Endothelial cell (in vitro differentiated cells): Measurements from ENCODE around the gene NCAM2. TPM values are rescaled to one million over a fixed set of nuclear protein-coding genes. Genes with fewer than 3 reads are reported as not detected.

ENCODE experiments used
- DNase-seq: peaks from one replicate; pipeline ENCODE4 v3.0.0; 2021; ENCODE audit warnings: low spot score
- H3K27ac Mint-ChIP-seq: one replicate; pipeline ENCODE4 v1.8.0; 2021; ENCODE audit warnings: mixed read lengths, inconsistent platforms; ENCODE audit not compliant: unreplicated experiment
- H3K27me3 Mint-ChIP-seq: one replicate; pipeline ENCODE4 v1.8.0; 2021; ENCODE audit warnings: mild to moderate bottlenecking, moderate library complexity, mixed read lengths, inconsistent platforms; ENCODE audit not compliant: unreplicated experiment
- H3K36me3 Mint-ChIP-seq: one replicate; pipeline ENCODE4 v1.8.0; 2021; ENCODE audit warnings: mild to moderate bottlenecking, low read depth, mixed read lengths, inconsistent platforms; ENCODE audit not compliant: unreplicated experiment
- H3K4me1 Mint-ChIP-seq: one replicate; pipeline ENCODE4 v1.8.0; 2021; ENCODE audit warnings: mild to moderate bottlenecking, mixed read lengths, inconsistent platforms; ENCODE audit not compliant: unreplicated experiment
- H3K4me3 Mint-ChIP-seq: one replicate; pipeline ENCODE4 v1.8.0; 2021; ENCODE audit warnings: mild to moderate bottlenecking, mixed read lengths, inconsistent platforms; ENCODE audit not compliant: unreplicated experiment
- H3K9me3 Mint-ChIP-seq: one replicate; pipeline ENCODE4 v1.8.0; 2021; ENCODE audit warnings: mixed read lengths, inconsistent platforms; ENCODE audit not compliant: unreplicated experiment
- total RNA-seq: library from RNA; stranded (reverse); fragmentation: NEBNext Ultra II Directional; extraction: Animal tissue kit (Norgen Biotek cat#: 25700); gene quantifications from one replicate; pipeline ENCODE4 v1.2.1, GENCODE V29; 2021; ENCODE audit not compliant: unreplicated experiment
- TF ChIP-seq, protein P1 (sequence below): fragments of 200-600 bp; sonication (generic); IDR thresholded peaks from one replicate; pipeline ENCODE4 v1.5.0; 2021; ENCODE audit warnings: antibody characterized with exemption; ENCODE audit not compliant: unreplicated experiment

Gene NCAM2
- total RNA-seq, 1 donor from 2014 or later = 0.64 TPM

DNA sequence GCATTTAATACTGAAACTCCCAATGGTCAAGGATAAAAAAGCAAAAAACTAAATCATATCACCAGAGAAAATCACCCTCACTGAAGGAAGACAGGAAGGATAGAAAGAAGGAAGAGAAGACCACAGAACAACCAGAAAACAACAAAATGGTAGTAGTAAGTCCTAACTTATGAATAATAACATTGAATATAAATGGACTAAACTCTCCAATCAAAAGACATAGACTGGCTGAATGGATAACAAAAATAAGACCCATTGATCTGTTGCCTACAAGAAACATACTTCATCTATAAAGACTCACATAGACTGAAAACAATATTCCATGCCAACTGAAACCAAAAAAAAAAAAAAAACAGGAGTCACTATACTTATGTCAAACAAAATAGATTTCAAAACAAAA lies 347.7 kb downstream of the NCAM2 start:
- H3K4me1 Mint-ChIP-seq = no peaks in the 10 kb centered on the region
- H3K27me3 Mint-ChIP-seq = no peaks in the 10 kb centered on the region
- H3K27ac Mint-ChIP-seq = no peak overlapping the region
- H3K9me3 Mint-ChIP-seq = peaks cover 6% of the 10 kb centered on the region
- no peak overlapping the region for H3K4me3 Mint-ChIP-seq
- no peaks in the 10 kb centered on the region for H3K36me3 Mint-ChIP-seq
- DNase-seq = no peak
- TF ChIP-seq, protein P1, sequence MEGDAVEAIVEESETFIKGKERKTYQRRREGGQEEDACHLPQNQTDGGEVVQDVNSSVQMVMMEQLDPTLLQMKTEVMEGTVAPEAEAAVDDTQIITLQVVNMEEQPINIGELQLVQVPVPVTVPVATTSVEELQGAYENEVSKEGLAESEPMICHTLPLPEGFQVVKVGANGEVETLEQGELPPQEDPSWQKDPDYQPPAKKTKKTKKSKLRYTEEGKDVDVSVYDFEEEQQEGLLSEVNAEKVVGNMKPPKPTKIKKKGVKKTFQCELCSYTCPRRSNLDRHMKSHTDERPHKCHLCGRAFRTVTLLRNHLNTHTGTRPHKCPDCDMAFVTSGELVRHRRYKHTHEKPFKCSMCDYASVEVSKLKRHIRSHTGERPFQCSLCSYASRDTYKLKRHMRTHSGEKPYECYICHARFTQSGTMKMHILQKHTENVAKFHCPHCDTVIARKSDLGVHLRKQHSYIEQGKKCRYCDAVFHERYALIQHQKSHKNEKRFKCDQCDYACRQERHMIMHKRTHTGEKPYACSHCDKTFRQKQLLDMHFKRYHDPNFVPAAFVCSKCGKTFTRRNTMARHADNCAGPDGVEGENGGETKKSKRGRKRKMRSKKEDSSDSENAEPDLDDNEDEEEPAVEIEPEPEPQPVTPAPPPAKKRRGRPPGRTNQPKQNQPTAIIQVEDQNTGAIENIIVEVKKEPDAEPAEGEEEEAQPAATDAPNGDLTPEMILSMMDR = no peak

DNA sequence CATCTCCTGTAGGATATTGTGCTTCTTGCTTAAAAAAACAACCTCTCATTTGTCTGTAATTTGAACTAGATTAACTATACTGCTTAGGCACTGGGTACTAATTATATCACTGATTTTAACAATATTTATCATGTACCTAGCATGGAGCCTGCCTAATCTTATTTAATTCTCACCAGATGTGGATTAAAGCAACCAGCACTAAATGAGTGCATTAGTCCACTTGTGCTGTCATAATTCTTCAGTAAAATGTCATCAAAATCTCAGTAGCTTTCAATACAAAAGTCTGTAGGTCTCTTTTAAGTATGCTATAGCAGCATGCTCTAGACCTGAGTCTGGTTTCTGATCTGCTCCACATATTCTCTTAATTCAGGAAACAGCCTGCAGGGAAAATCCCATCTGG lies 368.1 kb downstream of the NCAM2 start:
- Mint-ChIP-seq H3K4me3 (no peak overlapping the region), H3K4me1 (no peaks in the 10 kb centered on the region), H3K36me3 (no peaks in the 10 kb centered on the region), H3K27me3 (no peaks in the 10 kb centered on the region), H3K27ac (no peak overlapping the region), H3K9me3 (no peaks in the 10 kb centered on the region)
- no peak for DNase-seq
- TF ChIP-seq, protein P1 = no peak

DNA sequence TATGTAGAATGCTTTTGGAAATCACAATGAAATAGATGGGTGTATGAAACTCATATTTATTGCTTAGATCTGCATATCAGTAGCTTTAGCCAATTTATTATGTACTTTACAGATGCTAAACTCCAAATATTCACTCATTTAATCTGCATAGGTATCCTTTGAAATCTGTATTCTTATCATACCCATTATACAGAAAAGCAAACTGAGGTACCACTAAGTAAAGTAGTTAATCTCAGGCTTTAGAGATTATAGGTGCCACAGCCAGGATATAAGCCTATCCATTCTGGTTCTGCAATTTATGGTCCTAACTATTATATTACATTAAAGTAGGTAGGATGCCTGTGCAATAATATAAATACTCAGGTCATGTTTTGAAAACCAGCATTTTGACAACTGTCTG lies 369.4 kb downstream of the NCAM2 start:
- no peak for DNase-seq
- no peak overlapping the region for H3K4me3 Mint-ChIP-seq
- H3K36me3 Mint-ChIP-seq = no peaks in the 10 kb centered on the region
- no peak overlapping the region for H3K27ac Mint-ChIP-seq
- no peaks in the 10 kb centered on the region for H3K27me3 Mint-ChIP-seq
- H3K4me1 Mint-ChIP-seq = no peaks in the 10 kb centered on the region
- H3K9me3 Mint-ChIP-seq = no peaks in the 10 kb centered on the region
- TF ChIP-seq, protein P1 = no peak

DNA sequence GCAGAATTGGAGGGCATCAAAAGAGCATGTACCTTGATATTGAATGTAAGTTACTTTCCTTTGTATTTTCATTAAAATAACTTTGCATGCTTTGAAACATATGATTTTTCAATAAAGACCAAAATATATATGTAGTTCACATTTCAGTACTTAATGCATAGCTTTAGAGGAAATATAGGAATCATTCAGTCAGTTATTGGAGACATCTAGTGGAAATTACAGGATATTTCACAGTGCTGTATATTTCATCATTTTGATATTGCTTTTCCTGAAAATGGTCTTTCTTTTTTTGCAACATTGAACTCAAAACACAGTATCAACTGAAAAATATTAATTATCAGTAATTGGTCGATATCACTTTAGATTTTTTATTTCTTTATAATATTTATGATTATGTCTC lies 375.8 kb downstream of the NCAM2 start:
- no peak overlapping the region for H3K27ac Mint-ChIP-seq
- no peaks in the 10 kb centered on the region for H3K4me1 Mint-ChIP-seq
- no peak for DNase-seq
- H3K36me3 Mint-ChIP-seq = no peaks in the 10 kb centered on the region
- TF ChIP-seq, protein P1 = no peak
- H3K4me3 Mint-ChIP-seq = no peak overlapping the region
- no peaks in the 10 kb centered on the region for H3K27me3 Mint-ChIP-seq
- no peaks in the 10 kb centered on the region for H3K9me3 Mint-ChIP-seq

DNA sequence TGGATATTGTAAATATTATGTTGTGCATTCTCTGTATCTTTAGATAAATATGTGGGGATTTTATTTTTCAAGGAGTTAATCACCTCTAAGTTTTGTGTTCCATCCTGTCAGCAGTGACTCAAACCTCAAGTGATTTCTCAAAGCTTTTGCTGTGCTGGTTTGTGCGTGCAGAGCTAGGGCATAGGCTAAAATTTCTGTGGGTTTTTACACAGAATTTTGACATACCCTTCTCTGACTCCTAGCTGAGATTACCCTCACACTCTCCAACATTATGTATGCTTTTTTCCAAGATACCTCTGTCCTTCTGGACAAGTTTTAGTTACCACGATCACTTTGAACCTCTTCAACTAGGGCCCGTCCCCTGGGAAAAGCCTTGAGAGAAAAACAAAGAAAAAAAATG lies 384.9 kb downstream of the NCAM2 start:
- H3K36me3 Mint-ChIP-seq = no peaks in the 10 kb centered on the region
- H3K27ac Mint-ChIP-seq = no peak overlapping the region
- H3K4me3 Mint-ChIP-seq = no peak overlapping the region
- H3K9me3 Mint-ChIP-seq = no peaks in the 10 kb centered on the region
- H3K4me1 Mint-ChIP-seq = no peaks in the 10 kb centered on the region
- no peak for DNase-seq
- TF ChIP-seq, protein P1 = no peak
- H3K27me3 Mint-ChIP-seq = no peaks in the 10 kb centered on the region
